NOMO-1 treated with DMSO at 0.1 percent for 48 hours (cell line): ENCODE data around the gene NPHP3.
"Not testable (repeated sequence)": the region's sequence is repeated elsewhere in the genome, so short reads cannot be mapped to it uniquely, and the experiment has no call there.

Experiments used
- DNase-seq: peaks from one replicate; lab custom pipeline; 2025; ENCODE audit not compliant: unreplicated experiment; lab: John Stamatoyannopoulos, UW

NPHP3 gene

DNA sequence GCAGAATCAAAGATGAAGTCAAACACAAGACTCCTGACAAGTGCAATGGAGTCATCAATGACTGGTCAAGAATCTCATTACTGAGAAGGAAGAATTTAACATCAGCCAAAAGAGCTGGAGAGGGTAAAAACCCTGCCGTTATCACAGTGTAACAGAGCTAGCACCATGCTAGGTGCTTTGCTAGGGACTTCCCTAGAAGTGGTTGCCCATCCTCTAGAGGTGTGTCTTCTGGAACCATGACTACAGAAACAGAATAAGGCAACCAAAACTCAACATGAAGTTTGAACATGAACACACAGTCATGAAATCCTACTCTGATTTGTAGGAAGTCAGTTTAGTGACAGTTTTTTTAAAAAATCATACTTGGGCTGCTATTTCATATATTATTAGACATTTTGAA lies 72.1 kb downstream of the NPHP3 start:
- no peak for DNase-seq

GRCh38 chr3:132645058-132645457 lies 77.2 kb downstream of the NPHP3 start:
- DNase-seq, result no peak

- DNase-seq, result peak; percentile 24
Observed at GRCh38 chr3:132643366-132643765, 78.8 kb downstream of the NPHP3 start.

- DNase-seq, result no peak
Observed at GRCh38 chr3:132642539-132642847, 79.7 kb downstream of the NPHP3 start.

DNA sequence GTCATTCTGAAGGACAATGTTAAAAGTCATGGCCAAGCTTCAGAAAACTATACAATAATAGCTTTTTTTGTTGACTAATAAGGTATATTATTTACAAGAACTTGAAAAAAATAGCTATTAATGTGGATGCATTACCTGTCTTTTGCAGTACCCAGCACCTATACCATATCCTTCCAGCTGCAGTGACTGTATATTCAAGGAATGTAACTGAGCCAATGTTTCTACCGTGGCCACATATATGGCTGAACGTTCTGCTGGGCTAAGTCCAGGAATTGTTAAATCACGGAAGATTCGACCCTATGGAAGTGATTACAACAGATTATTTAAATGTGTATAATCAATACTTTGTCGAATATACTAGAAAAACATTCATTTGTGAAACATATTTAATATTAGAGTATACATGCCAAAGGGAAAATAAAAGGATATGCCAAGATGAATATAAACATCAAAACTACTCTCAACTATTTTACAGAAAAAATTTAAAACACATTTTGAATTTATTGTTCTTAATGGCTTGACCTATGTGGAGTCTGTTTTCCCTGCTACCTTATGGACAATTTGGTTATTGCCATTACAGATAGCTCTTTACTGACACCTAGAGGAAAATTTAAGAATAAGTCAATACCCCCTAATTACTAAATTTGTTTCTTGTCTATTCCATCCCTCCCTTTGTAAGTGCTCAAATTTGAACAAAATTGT lies 80.2 kb downstream of the NPHP3 start:
- peak; percentile 63 for DNase-seq

DNA sequence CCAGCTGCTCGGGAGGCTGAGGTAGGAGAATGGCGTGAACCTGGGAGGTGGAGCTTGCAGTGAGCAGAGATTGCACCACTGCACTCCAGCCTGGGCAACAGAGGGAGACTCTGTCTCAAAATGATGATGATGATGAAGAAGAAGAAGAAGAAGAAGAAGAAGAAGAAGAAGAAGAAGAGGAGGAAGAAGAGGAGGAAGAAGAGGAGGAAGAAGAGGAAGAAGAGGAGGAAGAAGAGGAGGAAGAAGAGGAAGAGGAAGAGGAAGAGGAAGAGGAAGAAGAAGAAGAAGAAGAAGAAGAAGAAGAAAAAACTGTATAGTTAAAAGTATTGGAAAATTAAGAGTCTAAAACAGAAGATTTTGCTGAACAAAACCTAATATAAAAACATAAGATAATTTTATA lies 80.8 kb downstream of the NPHP3 start:
- not testable (repeated sequence) for DNase-seq

DNA sequence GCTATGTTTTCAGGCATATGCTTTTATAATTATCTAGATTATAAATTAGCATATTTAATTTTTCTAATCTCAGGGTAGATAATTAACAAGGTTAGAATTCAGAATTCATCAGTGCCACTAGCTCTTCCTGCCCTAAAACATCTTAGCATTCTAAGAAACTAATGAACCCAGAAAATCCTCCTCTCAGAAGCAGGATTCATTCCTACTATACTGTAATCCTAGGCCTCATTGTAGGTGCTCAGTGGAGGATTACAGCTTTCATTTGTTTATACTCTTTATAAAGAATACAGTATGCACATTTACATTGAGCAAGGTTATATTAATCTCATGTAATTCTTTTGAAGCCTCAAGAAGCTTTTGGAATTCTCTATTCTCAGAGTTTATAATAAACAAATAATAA lies 83.5 kb downstream of the NPHP3 start:
- no peak for DNase-seq

- DNase-seq, result no peak
Observed at GRCh38 chr3:132637590-132637989, 84.6 kb downstream of the NPHP3 start.

- no peak for DNase-seq
Observed at GRCh38 chr3:132635052-132635451, 87.2 kb downstream of the NPHP3 start.
